SK-N-SH treated with all-trans-retinoic acid at 6 μM for 48 hours (cell line): ENCODE measurements around the gene ARVCF.

Experiments used
- ATAC-seq: fragments of 200-7000 bp; cut with Tn5 transposase; 3 replicates; pipeline ENCODE4 v1.9.1; 2020; ENCODE audit warnings: mild to moderate bottlenecking, moderate library complexity
- ARNTL ChIP-seq: fragments of 450-650 bp; formaldehyde crosslinking; IDR thresholded peaks from 2 replicates; pipeline ENCODE4 v1.5.0; 2020; ENCODE audit warnings: low read depth, mild to moderate bottlenecking, moderate library complexity, borderline replicate concordance
- CREB5 ChIP-seq: fragments of 250-450 bp; sonication (Bioruptor Pico); IDR thresholded peaks from 2 replicates; pipeline ENCODE4 v1.5.1; 2020; ENCODE audit warnings: low read depth, mild to moderate bottlenecking, moderate library complexity
- CSRNP3 ChIP-seq: fragments of 250-450 bp; sonication (Bioruptor Pico); IDR thresholded peaks from 2 replicates; pipeline ENCODE4 v1.5.1; 2021; ENCODE audit warnings: mild to moderate bottlenecking, moderate library complexity
- ESRRG ChIP-seq: fragments of 250-450 bp; sonication (Bioruptor Pico); IDR thresholded peaks from 2 replicates; pipeline ENCODE4 v1.6.1; 2021; ENCODE audit warnings: mild to moderate bottlenecking
- GLIS3 ChIP-seq: fragments of 250-450 bp; sonication (Bioruptor Pico); IDR thresholded peaks from 2 replicates; pipeline ENCODE4 v1.5.0; 2020; ENCODE audit warnings: mild to moderate bottlenecking, moderate library complexity
- OSR1 ChIP-seq: fragments of 250-450 bp; sonication (Bioruptor Pico); IDR thresholded peaks from 2 replicates; pipeline ENCODE4 v1.8.0; 2022; ENCODE audit warnings: moderate library complexity, mild to moderate bottlenecking, inconsistent platforms
- PATZ1 ChIP-seq: fragments of 250-450 bp; sonication (Bioruptor Pico); IDR thresholded peaks from 2 replicates; pipeline ENCODE4 v1.8.0; 2020; ENCODE audit warnings: mild to moderate bottlenecking, moderate library complexity, borderline replicate concordance
- POU6F1 ChIP-seq: fragments of 250-450 bp; sonication (Bioruptor Pico); IDR thresholded peaks from 2 replicates; pipeline ENCODE4 v1.8.0; 2021; ENCODE audit warnings: low read depth, mild to moderate bottlenecking, moderate library complexity, borderline replicate concordance
- PPARA ChIP-seq: fragments of 250-450 bp; sonication (Bioruptor Pico); IDR thresholded peaks from 2 replicates; pipeline ENCODE4 v1.5.0; 2020; ENCODE audit warnings: mild to moderate bottlenecking, borderline replicate concordance
- RARB ChIP-seq: fragments of 250-450 bp; sonication (Bioruptor Pico); IDR thresholded peaks from 2 replicates; pipeline ENCODE4 v1.8.0; 2021; ENCODE audit warnings: mild to moderate bottlenecking, moderate library complexity
- SNAI2 ChIP-seq: fragments of 250-450 bp; sonication (Bioruptor Pico); IDR thresholded peaks from 2 replicates; pipeline ENCODE4 v1.5.0; 2020; ENCODE audit warnings: mild to moderate bottlenecking, moderate library complexity
- TCF4 ChIP-seq: fragments of 250-450 bp; sonication (Bioruptor Pico); IDR thresholded peaks from 2 replicates; pipeline ENCODE4 v1.8.0; 2021; ENCODE audit warnings: mild to moderate bottlenecking, moderate library complexity, borderline replicate concordance
- TOX ChIP-seq: fragments of 250-450 bp; sonication (Bioruptor Pico); IDR thresholded peaks from 2 replicates; pipeline ENCODE4 v1.8.0; 2021; ENCODE audit warnings: mild to moderate bottlenecking, moderate library complexity, borderline replicate concordance
- TSHZ2 ChIP-seq: fragments of 250-450 bp; sonication (Bioruptor Pico); IDR thresholded peaks from 2 replicates; pipeline ENCODE4 v1.5.0; 2020; ENCODE audit warnings: mild to moderate bottlenecking, moderate library complexity
- ZNF565 ChIP-seq: fragments of 450-650 bp; formaldehyde crosslinking; conservative IDR thresholded peaks from 2 replicates; pipeline ENCODE4 v1.5.0; 2020; ENCODE audit warnings: low read depth, mild to moderate bottlenecking, moderate library complexity
- ZNF70 ChIP-seq: fragments of 450-650 bp; formaldehyde crosslinking; IDR thresholded peaks from 2 replicates; pipeline ENCODE4 v1.5.0; 2020; ENCODE audit warnings: mild to moderate bottlenecking, moderate library complexity
- ZNF8 ChIP-seq: fragments of 450-650 bp; formaldehyde crosslinking; IDR thresholded peaks from 2 replicates; pipeline ENCODE4 v1.5.0; 2020; ENCODE audit warnings: mild to moderate bottlenecking, moderate library complexity

ARVCF gene

GRCh38 chr22:19929586-19930550 lies 86.8 kb downstream of the ARVCF start:
- TF ChIP-seq TCF4 (CRISPR knock-in tag) (no peak), ZNF8 (CRISPR knock-in tag) (no peak), CREB5 (CRISPR knock-in tag) (no peak), PATZ1 (no peak), CSRNP3 (CRISPR knock-in tag) (no peak), TSHZ2 (CRISPR knock-in tag) (no peak), OSR1 (CRISPR knock-in tag) (no peak)
- ATAC-seq = no peak

- ATAC-seq = no peak
Measured at GRCh38 chr22:19928207-19928606, 88.4 kb downstream of the ARVCF start.

More at GRCh38 chr22:19928207-19928606, 88.4 kb downstream of the ARVCF start:
- TF ChIP-seq CREB5 (CRISPR knock-in tag) (no peak), OSR1 (CRISPR knock-in tag) (no peak), POU6F1 (CRISPR knock-in tag) (no peak), ZNF565 (CRISPR knock-in tag) (no peak), SNAI2 (CRISPR knock-in tag) (no peak), TOX (CRISPR knock-in tag) (no peak), ARNTL (CRISPR knock-in tag) (no peak), ZNF70 (no peak), GLIS3 (CRISPR knock-in tag) (no peak), RARB (CRISPR knock-in tag) (no peak), ZNF8 (CRISPR knock-in tag) (no peak), PATZ1 (no peak), PPARA (CRISPR knock-in tag) (no peak), TCF4 (CRISPR knock-in tag) (no peak), ESRRG (CRISPR knock-in tag) (no peak)
